Dedifferentiated amniotic fluid mesenchymal stem cell (primary cell): ENCODE results near the gene MTIF2.
A peak's percentile ranks its signal among the peaks of the same experiment; 100 is the strongest.
"Not testable (repeated sequence)": the region's sequence is repeated elsewhere in the genome, so short reads cannot be mapped to it uniquely, and the experiment has no call there.

ENCODE experiments used
- DNase-seq: peaks from one replicate; pipeline ENCODE4 v3.0.0-alpha.2; 2016; ENCODE audit errors: extremely low spot score

The MTIF2 gene

DNA sequence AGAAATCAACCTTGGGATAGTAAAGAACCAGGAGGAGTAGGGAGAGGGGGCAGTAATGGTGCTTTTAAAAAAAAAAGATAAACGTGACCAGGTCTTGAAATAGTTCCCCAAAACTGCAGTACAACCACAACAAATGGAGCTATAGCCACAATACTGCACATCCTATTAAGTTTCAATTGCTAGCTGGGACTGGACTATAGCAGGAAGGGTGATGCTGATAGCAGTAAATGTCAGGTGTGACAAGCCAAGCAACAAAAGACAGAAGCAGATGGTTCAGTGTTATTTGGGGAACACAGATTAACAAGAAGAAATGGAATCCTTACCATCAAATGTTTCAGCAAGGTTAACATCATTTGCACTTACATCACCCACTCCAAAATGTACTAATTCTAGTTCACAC, 26.4 kb downstream of the MTIF2 start:
- no peak for DNase-seq

DNA sequence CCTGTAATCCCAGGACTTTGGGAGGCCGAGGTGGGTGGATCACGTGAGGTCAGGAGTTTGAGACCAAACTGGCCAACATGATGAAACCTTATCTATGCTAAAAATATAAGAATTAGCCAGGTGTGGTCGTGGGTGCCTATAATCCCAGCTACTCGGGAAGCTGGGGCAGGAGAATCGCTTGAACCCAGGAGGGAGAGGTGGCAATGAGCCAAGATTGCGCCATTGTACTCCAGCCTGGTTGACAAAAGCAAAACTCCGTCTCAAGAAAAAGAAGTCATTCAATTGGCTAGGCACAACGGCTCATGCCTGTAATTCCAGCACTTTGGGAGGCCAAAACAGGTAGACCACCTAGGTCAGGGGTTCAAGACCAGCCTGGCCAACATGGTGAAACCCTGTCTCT, 27.4 kb downstream of the MTIF2 start:
- not testable (repeated sequence) for DNase-seq

DNA sequence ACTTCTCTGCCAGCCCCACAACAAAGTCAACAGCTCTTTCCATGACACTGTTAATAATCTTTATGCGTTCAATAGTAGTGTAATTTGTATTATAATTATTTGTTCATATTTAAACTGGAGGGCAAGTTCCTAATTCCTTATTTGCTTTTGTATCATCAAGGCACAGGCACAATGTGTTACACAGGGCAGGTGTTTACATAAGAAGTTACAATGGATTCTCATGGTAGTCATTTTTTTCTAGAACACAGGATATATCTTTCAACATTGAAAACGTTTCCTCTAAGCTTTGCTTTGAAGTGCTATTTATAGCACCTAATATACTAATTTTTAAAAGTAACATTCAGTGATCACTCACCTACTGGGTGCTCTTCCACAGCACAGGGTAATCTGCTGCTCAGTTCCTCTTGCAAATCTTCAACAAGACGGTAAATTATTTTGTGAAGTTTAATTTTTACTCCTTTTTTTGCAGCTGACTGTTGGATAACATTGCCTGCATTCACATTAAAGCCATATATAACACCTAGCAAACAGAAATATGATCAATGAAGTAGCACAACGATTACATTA, 29.3 kb downstream of the MTIF2 start:
- no peak for DNase-seq

DNA sequence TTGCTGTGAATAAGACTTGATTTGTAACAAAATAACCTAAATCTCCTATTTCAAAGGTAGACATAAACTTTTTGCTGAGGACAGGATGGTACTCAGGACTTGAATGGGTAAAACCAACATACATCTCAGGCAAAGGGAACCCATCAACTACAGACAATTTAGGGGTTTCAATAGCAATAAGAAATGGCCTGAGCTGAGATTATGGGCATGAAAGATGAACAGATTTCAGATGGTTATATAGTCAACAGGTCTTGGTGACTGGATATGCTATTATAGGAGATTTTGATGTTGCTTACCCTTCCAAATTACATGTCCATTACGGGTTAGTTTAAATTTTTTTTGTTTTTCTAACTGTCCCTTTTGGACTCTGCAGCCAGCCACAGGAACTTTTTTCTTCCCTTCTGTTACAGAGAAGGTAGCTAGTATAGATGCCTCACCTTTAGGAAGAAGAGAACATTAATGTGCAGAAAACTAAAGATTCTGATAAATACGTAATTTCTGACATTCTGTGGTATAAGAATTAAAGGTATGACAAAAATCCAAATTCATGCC, 32.0 kb downstream of the MTIF2 start:
- DNase-seq, result no peak

DNA sequence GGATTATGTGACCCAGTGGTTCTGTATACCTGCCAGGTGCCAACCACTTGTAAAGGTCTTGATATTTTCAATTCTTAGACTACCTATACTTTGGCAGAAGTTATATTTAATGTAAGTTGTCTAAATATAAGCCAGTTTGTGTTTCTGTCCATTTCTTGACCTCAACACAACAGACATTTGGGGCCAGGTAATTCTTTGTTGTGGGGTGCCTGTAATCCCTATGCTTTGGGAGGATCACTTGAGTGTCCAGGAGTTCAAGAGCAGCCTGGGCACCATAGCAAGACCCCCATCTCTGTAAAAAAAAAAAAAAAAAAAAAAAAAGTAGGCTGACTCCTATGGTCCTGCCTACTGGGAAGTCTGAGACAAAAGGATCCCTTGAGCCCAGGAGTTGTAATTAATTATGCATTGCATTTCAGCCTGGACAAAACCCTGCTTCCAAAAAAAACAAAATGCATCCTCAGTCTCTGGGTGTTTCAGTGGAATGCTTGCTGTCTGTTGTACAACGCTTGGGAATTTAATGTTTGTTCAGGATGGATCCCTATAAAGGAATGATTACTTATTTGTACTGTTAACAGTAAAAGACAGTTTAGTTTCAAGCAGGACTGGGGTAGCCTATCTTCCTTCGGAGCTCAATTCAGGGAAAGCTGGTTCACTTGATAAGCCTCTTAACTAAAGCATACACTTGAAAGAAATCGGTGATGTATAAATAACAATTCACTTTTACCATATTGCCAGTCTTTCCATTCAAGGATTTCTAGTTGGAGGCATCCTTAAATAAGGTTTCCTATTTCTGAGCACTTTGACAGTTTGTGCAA, 33.1 kb downstream of the MTIF2 start:
- no peak for DNase-seq

DNA sequence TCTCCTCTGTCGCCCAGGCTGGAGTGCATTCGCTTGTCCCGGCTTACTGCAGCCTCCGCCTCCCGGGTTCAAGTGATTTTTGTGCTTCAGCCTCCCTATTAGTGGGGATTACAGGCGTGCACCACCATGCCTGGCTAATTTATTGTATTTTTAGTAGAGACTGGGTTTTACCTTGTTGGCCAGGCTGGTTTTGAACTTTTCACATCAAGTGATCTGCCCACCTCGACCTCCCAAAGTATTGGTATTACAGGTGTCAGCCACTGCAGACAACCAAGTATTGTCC, 35.4 kb downstream of the MTIF2 start:
- no peak for DNase-seq

DNA sequence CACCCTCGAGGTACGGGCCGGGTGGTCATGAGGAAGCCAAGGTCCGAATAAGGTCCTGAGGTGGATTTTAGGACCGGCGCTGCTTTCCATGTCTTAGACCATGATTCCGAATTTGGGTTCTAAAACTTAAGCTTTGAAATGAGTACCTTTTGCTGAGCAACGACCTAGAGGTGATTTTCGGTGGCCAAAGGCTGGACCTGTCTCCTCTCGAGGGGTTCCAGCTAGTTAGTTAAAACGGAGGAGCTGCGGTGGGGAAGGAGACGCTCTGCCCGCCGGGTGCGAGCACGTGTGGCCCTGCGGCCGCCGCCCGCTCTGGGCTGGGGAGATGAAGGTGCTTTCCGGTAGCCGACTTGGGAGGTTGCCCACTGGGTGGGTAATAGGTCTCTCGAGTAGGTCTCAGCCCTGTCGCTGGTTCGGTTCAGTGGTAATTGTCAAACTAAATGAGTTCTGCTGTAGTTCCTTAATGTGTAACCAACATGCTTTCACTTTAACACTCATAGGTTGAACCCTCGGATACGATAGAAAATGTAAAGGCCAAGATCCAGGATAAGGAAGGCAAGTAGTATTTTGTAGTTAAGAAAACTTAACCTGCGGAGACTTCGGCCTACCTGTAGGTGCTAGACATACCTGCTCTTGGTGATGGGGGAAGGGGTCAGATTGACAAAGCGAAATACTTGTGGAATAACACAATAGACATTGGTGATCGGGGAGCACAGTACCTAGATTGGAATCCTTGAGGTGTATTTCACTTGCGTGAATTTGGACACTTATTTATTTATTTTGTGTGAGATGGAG, 36.0 kb downstream of the MTIF2 start:
- DNase-seq, result no peak

DNA sequence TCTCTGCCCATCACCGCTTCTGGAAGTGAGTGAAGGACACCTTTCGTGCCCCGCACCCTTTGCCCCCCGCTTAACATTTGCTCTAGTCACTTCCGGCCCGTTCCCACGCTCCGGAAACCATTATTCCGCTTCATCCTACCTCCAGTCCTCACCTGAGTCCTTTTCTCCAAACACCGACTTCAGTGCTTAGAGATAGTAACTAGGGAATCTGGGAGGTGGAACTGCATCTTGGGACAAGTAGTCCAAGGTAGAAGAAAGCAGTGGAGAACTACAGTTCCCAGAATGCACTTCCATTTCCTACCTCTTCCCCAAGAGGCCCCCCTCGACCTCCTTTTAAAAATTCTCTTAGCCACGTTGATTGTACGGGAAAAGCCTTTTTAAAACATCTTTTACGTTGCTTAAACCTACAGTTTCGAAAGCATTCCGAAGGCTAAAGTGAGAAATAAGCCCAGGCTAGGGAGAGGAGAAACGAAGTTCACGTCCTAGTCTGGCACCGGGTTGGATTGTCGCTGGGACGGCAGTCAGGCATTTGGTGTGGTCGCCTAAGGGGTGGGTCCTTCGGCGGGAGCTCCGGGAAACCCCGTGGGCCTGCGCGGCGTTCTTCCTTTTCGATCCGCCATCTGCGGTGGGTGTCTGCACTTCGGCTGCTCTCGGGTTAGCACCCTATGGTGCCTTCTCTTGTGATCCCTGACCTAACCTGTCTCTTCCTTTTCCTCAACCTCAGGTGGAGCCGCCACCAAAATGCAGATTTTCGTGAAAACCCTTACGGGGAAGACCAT, 36.8 kb downstream of the MTIF2 start, which contains the start of the genes CLHC1 and RPS27A:
CLHC1 (minus strand) TSS at position 210 of the 779 bp plus-strand sequence. CDS start 9,882 bp downstream, outside the sequence.
RPS27A (plus strand) TSS at position 605 of the 779 bp plus-strand sequence; CDS start at position 742, 137 bp downstream.
- peak; percentile 97 for DNase-seq

DNA sequence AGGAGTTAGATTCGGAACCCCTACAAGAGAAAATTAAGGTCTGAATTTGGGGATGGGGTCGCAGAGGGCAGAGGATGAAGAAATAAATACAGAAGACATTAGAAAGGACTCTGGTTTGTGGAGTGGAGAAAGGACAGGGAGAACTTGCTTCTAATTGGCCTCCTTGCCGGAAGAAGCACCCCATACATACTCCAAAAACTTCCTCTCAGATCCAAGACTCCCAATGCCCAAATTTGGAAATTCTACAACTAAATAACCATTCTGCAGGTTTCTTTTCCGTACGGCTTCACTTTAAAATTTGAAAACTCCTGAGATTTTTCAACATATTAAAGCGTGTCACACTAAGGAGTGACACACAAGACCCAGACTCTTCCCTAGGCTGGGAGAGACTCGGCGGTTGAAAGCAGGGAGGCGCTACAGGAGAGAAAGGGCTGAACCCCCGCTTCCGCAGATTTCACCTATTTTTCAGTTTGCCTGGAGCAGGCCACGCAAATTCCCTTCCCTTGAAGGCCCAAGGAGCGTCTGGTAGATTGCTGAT, 37.4 kb downstream of the MTIF2 start:
- DNase-seq, result peak; percentile 22

DNA sequence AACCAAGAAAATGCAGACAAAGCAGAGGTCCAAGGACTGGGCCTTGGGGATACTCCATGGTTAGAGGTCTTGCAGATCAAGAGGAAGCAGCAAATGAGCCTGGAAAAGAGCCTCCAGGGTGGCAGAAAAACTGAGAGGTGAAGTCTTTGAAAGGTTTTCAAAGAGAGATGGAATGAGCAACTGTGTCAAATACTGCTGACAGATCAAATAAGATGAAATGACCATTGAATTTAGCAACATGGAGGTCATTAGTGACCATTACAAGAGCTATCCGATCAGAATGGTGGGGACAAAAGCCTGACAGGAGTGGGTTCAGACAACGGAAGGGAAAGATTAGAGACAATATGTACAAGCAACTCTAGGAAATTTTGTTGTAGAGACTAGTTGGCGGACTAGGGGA, 38.5 kb downstream of the MTIF2 start:
- DNase-seq, result no peak

DNA sequence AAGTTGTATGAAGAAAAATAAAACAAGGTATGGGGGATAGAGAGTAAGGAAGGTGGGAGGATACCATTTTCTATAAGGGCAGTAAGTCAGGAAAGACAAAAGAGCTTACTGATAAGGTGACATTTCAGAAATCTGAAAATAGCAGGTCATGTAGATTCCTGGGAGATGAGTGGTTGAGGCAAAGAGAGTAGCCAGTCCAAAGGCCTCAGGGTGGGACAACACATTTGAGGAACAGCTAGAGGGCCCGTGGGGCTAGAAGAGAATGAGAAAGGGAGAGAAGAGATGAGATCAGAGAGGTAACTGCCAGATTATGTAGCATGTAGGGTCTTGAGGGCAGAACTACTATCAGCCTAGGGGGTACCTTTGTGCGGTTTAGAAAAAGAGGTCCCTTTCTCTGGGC, 39.8 kb downstream of the MTIF2 start:
- DNase-seq, result no peak

DNA sequence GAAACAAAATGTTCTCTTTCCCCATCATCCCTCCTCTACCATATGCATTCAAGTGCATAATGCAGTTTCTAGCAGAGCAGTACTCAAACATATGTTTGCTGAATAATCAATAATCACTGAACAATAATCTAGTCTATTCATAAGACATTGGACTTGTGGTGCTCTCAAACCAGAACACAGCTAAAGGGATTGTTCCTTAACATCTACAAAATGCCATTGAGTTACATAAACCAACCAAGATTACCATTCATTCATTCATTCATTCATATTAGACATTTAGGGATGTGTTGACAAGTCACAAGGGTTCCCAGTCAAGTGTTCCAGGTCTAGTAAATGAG, 40.8 kb downstream of the MTIF2 start:
- DNase-seq, result no peak

DNA sequence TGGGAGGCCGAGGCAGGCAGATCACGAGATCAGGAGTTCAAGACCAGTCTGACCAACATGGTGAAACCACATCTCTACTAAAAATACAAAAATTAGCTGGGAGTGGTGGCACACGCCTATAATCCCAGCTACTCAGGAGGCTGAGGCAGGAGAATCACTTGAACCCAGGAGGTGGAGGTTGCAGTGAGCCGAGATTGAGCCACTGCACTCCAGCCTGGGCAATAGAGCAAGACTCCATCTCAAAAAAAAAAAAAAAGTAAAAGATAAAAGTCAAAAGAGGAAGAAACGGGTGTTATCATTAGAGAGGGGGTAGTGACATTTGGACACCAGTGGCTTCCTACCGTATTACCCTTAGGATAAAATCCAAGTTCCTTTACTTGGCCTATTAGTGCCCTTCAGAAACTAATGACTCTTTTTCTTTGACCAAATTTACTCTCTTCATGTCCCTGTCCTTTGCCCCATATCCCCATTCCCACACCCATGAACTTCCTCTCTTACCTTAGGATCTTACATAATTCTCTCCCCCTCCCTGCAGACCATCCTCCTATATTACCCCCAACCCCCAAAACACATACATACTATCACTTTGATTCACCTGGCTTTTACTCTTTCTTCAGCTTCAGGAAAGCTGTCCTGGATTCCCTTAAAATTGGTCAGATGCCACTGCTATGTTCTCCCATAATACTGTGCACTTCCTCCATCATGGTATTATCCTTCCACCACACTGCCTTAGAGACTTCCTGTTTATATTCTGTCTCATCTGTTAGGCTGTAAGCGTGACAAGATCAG, 41.4 kb downstream of the MTIF2 start:
- not testable (repeated sequence) for DNase-seq

DNA sequence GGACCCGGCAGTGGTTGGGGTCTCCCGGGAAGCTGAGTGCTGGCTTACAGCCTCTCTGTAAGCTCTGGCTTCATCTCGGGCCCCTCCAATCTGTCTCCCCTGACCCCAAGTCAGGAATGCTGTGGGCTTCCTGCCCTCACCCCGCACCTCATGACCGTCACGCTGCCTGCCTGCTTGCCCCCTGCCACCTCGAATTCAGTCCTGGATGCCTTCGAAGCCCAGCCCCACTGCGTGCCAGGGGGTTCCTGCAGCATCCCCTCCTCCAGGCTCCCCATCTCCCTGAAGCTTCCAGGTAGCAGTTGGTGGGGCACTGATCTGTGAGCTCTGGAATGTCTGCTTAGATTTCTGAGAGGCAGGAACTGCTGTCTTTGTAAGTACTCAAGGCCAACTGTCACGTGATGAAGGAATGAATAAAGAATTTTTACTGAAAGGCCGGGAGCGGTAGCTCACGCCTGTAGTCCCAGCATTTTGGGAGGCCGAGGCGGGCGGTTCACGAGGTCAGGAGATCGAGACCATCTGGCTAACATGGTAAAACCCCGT, 43.5 kb downstream of the MTIF2 start:
- no peak for DNase-seq

DNA sequence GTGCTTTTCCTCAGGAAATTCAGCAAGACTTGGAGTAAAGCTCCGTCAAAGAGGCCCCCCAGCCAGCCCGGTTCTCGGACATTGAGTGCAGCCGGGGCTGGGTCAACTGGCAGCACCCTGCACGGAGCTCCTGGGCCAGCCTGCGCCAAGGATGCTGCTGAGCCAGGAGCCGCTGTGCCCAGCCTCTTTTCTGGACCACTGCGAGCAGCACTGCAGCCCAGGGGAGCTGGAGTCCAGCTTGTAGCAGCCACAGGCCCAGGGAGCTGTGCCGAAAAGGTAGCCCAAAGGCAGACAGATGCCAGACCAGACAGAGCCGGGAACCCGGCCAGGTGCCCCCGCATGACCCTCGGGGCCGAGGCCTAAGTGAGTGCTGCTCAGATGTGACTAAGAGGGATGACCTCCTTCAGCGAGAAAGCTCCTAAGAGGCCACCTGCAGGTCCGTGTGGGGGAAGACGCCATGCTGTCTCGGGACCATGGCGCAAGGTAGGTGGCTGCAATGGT, 44.2 kb downstream of the MTIF2 start:
- DNase-seq, result no peak

DNA sequence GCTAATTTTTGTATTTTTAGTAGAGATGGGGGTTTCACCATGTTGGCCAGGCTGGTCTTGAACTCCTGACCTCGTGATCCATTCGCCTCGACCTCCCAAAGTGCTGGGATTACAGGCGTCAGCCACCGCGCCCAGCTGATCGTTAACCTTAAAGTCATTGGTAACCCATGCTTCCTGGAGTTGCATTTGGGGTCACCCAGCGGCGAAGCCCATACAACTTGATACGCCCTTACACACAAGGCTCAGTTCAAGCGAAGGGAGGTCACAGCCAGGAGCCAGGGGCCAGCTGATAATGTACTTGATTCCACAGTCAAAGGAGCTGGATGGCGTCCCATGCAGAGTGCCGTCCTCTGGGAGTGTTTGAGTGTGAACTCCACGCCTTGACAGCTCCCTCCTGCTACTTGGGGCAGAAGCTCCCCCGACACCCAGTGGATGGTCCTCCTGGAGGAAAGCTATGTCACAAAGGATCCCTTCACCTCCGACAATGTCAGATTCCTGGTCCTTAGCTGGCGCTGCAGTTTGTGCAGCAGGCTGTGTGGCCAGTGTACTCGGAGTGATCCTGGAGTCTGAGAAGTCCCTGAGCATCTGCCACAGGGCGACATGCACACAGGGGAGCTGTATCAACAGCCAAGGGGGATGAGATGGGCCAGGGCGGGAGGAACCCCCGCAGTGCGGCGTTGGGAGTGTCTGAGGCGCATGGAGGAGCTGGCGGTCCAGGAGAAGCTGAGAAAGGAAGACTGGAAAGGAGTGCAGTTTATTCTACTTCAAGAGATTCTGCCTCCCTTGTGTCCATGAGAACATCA, 44.9 kb downstream of the MTIF2 start:
- no peak for DNase-seq

DNA sequence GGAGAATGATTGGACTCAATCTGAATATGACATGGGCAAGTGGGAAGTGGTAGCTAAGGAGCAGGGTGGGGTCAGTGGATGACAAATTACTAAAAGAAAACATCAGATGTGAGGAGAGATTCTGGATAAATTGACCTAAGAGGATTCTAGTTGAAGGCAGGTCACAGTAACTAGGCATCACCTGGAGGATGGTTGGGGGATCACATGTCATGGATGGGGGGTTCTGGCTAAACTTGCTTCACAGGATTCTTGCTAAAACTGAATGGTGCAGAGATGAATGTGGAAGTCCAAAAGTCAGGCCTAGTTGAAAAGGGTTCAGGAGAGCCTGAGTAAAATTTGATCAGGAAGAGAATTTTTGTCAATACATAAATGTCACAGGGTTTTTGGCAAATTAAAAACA, 55.2 kb downstream of the MTIF2 start:
- no peak for DNase-seq

DNA sequence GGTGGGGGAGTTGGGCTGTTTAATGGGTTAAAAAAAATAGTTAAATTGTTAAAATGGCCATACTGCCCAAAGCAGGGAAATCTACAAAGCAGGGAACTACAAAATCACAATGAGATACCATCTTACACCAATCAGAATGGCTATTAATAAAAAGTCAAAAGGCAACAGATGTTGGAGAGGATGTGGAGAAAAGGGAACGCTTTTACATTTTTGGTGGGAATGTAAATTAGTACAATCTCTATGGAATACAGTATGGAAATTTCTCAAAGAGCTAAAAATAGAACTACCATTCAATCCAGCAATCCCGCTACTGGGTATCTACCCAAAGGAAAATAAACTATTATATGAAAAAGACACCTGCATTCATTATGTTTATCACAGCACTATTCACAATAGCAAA, 64.1 kb downstream of the MTIF2 start:
- DNase-seq, result no peak

DNA sequence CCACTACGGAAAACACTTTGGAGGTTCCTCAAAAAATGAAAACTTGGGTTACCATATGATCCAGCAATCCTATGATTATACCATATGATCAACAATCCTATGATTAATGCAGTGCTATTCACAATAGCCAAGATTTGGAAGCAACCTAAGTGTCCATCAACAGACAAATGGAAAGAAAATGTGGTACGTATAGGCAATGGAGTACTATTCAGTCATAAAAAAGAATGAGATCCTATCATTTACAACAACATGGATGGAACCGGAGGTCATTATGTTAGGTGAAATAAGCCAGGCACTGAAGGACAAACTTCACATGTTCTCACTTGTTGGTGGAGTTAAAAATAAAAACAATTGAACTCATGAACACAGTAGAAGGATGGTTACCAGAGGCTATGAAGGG, 64.5 kb downstream of the MTIF2 start:
- DNase-seq, result no peak
